ENCODE results near the gene RASSF1. TPM values are rescaled to one million over a fixed set of nuclear protein-coding genes. Genes with fewer than 3 reads are reported as not detected.

RASSF1 gene
- total RNA-seq, 1 donor from 2014 or later = 26.5 TPM

DNA sequence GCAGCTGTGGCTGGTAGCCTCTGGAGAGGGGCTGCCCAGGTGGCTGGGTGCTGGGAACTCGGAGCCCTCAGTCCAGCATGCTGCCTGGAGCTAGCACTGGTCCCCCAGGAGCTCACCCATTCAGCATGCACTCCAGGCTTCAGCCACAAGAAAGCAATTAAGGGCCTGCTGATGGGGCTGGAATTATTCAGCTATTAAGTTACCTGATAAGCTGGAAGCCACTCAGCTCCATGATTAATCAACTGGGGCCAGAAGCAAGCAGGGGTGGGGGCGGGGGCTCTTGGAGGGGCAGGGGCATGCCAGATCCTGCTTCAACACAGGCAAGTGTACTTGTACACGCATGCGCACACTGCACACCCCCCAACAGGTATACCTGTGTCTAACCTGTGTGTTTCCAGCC lies 40.7 kb upstream of the RASSF1 start:
- no peak overlapping the region for H3K27ac Mint-ChIP-seq (ENCODE audit: unreplicated experiment)
- H3K9me3 Mint-ChIP-seq (ENCODE audit: unreplicated experiment) = no peaks in the 10 kb centered on the region
- no peaks in the 10 kb centered on the region for H3K4me1 Mint-ChIP-seq (ENCODE audit: low read depth, unreplicated experiment)
- H3K4me2 ChIP-seq (ENCODE audit: low read length) = no peak overlapping the region
- H3K9me3 ChIP-seq (ENCODE audit: insufficient read depth, low read depth, low read length) = no peaks in the 10 kb centered on the region
- no peaks in the 10 kb centered on the region for H3K4me1 ChIP-seq (ENCODE audit: insufficient read depth, low read length)
- H2AFZ ChIP-seq (ENCODE audit: low read depth, low read length) = no peak overlapping the region
- H3K9ac ChIP-seq (ENCODE audit: low read length) = no peak overlapping the region
- H3K36me3 ChIP-seq (ENCODE audit: insufficient read depth, low read length) = no peaks in the 10 kb centered on the region
- no peak overlapping the region for H3K4me3 ChIP-seq (ENCODE audit: insufficient read depth, low read depth, low read length)
- H3K27me3 ChIP-seq (ENCODE audit: insufficient read depth, low read length) = no peaks in the 10 kb centered on the region
- H3K4me3 Mint-ChIP-seq (ENCODE audit: unreplicated experiment) = no peak overlapping the region
- H3K27ac ChIP-seq (ENCODE audit: low read depth, low read length) = no peak overlapping the region
- no peaks in the 10 kb centered on the region for H3K36me3 Mint-ChIP-seq (ENCODE audit: low read depth, unreplicated experiment)
- no peaks in the 10 kb centered on the region for H4K20me1 ChIP-seq (ENCODE audit: insufficient read depth, low read length)
- TF ChIP-seq, protein P1, sequence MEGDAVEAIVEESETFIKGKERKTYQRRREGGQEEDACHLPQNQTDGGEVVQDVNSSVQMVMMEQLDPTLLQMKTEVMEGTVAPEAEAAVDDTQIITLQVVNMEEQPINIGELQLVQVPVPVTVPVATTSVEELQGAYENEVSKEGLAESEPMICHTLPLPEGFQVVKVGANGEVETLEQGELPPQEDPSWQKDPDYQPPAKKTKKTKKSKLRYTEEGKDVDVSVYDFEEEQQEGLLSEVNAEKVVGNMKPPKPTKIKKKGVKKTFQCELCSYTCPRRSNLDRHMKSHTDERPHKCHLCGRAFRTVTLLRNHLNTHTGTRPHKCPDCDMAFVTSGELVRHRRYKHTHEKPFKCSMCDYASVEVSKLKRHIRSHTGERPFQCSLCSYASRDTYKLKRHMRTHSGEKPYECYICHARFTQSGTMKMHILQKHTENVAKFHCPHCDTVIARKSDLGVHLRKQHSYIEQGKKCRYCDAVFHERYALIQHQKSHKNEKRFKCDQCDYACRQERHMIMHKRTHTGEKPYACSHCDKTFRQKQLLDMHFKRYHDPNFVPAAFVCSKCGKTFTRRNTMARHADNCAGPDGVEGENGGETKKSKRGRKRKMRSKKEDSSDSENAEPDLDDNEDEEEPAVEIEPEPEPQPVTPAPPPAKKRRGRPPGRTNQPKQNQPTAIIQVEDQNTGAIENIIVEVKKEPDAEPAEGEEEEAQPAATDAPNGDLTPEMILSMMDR (IDR thresholded peaks at IDR 0.05; ENCODE audit: insufficient read depth, low read depth, low read length) = no peak
- TF ChIP-seq EZH2 (IDR thresholded peaks at IDR 0.05; ENCODE audit: insufficient read depth, low read length) = no peak
- H3K27me3 Mint-ChIP-seq (ENCODE audit: low read depth, unreplicated experiment) = peaks cover 54% of the 10 kb centered on the region
- DNase-seq (ENCODE audit: low read depth) (no peak), FAIRE-seq (no peak)
- H3K79me2 ChIP-seq (ENCODE audit: insufficient read depth, low read length) = no peaks in the 10 kb centered on the region

DNA sequence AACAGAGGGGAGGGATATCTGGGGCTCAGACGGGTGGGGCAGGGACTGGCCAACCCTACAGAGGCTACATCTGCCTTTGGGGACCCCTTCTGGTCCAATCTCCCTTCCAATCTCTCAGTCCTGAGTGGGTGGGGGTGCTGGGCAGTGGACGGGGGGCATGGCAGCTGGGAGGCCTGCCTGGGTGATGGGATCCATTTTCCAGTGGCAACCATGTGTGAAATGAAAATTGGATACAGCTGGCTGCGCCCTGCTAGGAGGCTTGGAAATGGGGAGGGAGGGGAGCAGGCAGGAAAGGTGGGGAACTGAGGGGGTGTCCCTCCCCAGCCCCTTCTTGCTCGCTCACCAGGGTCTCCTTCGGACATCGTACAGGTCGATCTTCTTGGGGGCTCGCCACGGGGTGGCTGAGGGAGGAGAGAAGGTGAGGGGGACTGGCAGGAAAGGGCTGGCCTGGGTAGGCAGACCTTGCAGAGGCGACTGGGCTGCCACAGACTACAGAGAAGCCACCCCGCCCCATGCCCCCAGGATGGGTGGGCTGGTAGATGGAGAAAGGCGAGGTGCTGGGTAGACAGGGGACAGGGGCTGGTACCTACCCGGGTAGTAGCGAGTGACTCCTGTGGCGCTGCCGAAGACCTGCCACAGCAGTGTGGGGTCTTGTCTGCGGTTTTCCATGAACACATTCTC lies 39.9 kb upstream of the RASSF1 start:
- no peaks in the 10 kb centered on the region for H3K9me3 Mint-ChIP-seq (ENCODE audit: unreplicated experiment)
- no peak overlapping the region for H3K9ac ChIP-seq (ENCODE audit: low read length)
- no peaks in the 10 kb centered on the region for H3K27me3 ChIP-seq (ENCODE audit: insufficient read depth, low read length)
- no peaks in the 10 kb centered on the region for H3K36me3 ChIP-seq (ENCODE audit: insufficient read depth, low read length)
- no peaks in the 10 kb centered on the region for H3K79me2 ChIP-seq (ENCODE audit: insufficient read depth, low read length)
- no peak overlapping the region for H3K27ac ChIP-seq (ENCODE audit: low read depth, low read length)
- no peak overlapping the region for H3K4me3 Mint-ChIP-seq (ENCODE audit: unreplicated experiment)
- H4K20me1 ChIP-seq (ENCODE audit: insufficient read depth, low read length) = no peaks in the 10 kb centered on the region
- DNase-seq (ENCODE audit: low read depth) = no peak
- no peaks in the 10 kb centered on the region for H3K4me1 Mint-ChIP-seq (ENCODE audit: low read depth, unreplicated experiment)
- TF ChIP-seq, protein P1 (IDR thresholded peaks at IDR 0.05; ENCODE audit: insufficient read depth, low read depth, low read length) = no peak
- TF ChIP-seq EZH2 (IDR thresholded peaks at IDR 0.05; ENCODE audit: insufficient read depth, low read length) = no peak
- no peaks in the 10 kb centered on the region for H3K9me3 ChIP-seq (ENCODE audit: insufficient read depth, low read depth, low read length)
- no peak overlapping the region for H3K27ac Mint-ChIP-seq (ENCODE audit: unreplicated experiment)
- H2AFZ ChIP-seq (ENCODE audit: low read depth, low read length) = no peak overlapping the region
- no peaks in the 10 kb centered on the region for H3K4me1 ChIP-seq (ENCODE audit: insufficient read depth, low read length)
- no peak overlapping the region for H3K4me3 ChIP-seq (ENCODE audit: insufficient read depth, low read depth, low read length)
- no peaks in the 10 kb centered on the region for H3K36me3 Mint-ChIP-seq (ENCODE audit: low read depth, unreplicated experiment)
- peaks cover 49% of the 10 kb centered on the region for H3K27me3 Mint-ChIP-seq (ENCODE audit: low read depth, unreplicated experiment)
- H3K4me2 ChIP-seq (ENCODE audit: low read length) = no peak overlapping the region
- no peak for FAIRE-seq

DNA sequence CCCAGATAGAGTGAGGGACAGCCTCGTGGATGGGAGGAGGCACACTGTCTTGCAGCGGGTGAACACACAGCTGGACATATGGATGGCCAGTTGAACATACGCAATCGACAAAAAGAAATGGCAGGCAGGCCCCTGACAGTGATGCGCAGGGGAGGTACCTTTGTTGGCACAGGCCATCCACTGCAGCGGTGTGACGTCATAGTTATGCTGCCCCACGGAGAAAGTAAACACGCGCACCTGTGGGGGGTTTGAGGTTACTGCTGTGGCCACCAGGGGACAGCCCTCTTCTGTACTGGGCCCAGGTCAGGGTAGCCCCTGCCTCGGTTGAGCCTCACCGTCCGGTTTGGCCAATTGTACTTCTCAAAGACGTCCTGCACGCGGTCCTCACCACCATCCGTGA lies 38.1 kb upstream of the RASSF1 start:
- Mint-ChIP-seq H3K27me3 (ENCODE audit: low read depth, unreplicated experiment) (peaks cover 41% of the 10 kb centered on the region), H3K27ac (ENCODE audit: unreplicated experiment) (no peak overlapping the region), H3K9me3 (ENCODE audit: unreplicated experiment) (no peaks in the 10 kb centered on the region), H3K4me1 (ENCODE audit: low read depth, unreplicated experiment) (no peaks in the 10 kb centered on the region), H3K36me3 (ENCODE audit: low read depth, unreplicated experiment) (no peaks in the 10 kb centered on the region), H3K4me3 (ENCODE audit: unreplicated experiment) (no peak overlapping the region)
- Histone ChIP-seq H3K79me2 (ENCODE audit: insufficient read depth, low read length) (no peaks in the 10 kb centered on the region), H2AFZ (ENCODE audit: low read depth, low read length) (no peak overlapping the region), H3K9me3 (ENCODE audit: insufficient read depth, low read depth, low read length) (no peaks in the 10 kb centered on the region), H3K9ac (ENCODE audit: low read length) (no peak overlapping the region), H3K27ac (ENCODE audit: low read depth, low read length) (no peak overlapping the region), H3K36me3 (ENCODE audit: insufficient read depth, low read length) (no peaks in the 10 kb centered on the region), H4K20me1 (ENCODE audit: insufficient read depth, low read length) (no peaks in the 10 kb centered on the region), H3K27me3 (ENCODE audit: insufficient read depth, low read length) (peaks cover 2% of the 10 kb centered on the region), H3K4me3 (ENCODE audit: insufficient read depth, low read depth, low read length) (no peak overlapping the region), H3K4me2 (ENCODE audit: low read length) (no peak overlapping the region), H3K4me1 (ENCODE audit: insufficient read depth, low read length) (no peaks in the 10 kb centered on the region)
- DNase-seq (ENCODE audit: low read depth) (no peak), FAIRE-seq (no peak)
- no peak for TF ChIP-seq EZH2 (IDR thresholded peaks at IDR 0.05; ENCODE audit: insufficient read depth, low read length)
- TF ChIP-seq, protein P1 (IDR thresholded peaks at IDR 0.05; ENCODE audit: insufficient read depth, low read depth, low read length) = no peak

Measured in astrocyte (in vitro differentiated cells and primary cell).